Measurements from ENCODE around the gene CYP24A1.
"Not testable (repeated sequence)": the region's sequence is repeated elsewhere in the genome, so short reads cannot be mapped to it uniquely, and the experiment has no call there.

CYP24A1 gene

DNA sequence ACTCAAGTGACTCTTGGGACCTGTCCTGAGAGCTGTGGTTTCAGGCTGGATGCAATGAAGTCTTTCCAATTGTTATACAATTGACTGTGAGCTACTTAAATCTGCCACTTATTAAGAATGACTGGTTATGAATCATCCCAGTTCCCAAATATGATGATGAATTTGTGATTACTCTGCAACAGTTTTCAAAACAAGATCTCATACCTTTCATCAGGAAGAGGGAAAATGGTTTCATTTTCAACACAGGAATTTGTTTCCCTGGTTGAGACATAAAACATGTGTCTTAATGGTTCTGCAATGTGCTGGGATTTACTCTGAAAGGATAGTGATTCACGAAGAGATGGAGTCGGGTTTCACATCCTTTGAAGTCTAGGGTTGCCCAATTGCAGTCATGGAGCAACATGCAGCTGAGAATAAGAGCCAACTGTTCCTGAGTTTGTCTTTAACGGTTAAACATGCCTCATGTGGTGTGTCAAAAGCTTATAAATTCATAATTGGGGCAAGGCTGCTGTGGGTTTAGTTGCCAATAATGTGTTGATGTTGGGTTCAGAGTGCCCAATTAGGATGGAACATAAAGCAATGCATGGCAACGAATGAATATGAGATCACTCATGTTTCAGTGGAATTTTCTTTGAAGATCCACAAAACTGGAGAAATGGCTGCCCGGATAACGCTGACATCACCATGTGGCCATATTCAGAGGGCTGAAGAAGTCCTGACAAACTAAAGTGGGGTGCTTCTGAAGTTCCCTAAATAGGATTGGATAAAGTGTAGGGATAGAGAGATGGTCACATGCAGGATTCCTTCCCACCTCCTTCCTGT, 41.0 kb downstream of the CYP24A1 start:
- TF ChIP-seq, protein P1, sequence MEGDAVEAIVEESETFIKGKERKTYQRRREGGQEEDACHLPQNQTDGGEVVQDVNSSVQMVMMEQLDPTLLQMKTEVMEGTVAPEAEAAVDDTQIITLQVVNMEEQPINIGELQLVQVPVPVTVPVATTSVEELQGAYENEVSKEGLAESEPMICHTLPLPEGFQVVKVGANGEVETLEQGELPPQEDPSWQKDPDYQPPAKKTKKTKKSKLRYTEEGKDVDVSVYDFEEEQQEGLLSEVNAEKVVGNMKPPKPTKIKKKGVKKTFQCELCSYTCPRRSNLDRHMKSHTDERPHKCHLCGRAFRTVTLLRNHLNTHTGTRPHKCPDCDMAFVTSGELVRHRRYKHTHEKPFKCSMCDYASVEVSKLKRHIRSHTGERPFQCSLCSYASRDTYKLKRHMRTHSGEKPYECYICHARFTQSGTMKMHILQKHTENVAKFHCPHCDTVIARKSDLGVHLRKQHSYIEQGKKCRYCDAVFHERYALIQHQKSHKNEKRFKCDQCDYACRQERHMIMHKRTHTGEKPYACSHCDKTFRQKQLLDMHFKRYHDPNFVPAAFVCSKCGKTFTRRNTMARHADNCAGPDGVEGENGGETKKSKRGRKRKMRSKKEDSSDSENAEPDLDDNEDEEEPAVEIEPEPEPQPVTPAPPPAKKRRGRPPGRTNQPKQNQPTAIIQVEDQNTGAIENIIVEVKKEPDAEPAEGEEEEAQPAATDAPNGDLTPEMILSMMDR (IDR thresholded peaks at IDR 0.05; ENCODE audit: low read depth, low read length), result no peak
- Histone ChIP-seq H3K36me3 (no peaks in the 10 kb centered on the region), H3K4me1 (no peaks in the 10 kb centered on the region), H3K4me3 (ENCODE audit: low read depth, low read length) (no peak overlapping the region), H3K9me3 (no peaks in the 10 kb centered on the region), H3K27me3 (peaks cover 5% of the 10 kb centered on the region; the same call in 1 of the 2 replicates)
- DNase-seq, result no peak

DNA sequence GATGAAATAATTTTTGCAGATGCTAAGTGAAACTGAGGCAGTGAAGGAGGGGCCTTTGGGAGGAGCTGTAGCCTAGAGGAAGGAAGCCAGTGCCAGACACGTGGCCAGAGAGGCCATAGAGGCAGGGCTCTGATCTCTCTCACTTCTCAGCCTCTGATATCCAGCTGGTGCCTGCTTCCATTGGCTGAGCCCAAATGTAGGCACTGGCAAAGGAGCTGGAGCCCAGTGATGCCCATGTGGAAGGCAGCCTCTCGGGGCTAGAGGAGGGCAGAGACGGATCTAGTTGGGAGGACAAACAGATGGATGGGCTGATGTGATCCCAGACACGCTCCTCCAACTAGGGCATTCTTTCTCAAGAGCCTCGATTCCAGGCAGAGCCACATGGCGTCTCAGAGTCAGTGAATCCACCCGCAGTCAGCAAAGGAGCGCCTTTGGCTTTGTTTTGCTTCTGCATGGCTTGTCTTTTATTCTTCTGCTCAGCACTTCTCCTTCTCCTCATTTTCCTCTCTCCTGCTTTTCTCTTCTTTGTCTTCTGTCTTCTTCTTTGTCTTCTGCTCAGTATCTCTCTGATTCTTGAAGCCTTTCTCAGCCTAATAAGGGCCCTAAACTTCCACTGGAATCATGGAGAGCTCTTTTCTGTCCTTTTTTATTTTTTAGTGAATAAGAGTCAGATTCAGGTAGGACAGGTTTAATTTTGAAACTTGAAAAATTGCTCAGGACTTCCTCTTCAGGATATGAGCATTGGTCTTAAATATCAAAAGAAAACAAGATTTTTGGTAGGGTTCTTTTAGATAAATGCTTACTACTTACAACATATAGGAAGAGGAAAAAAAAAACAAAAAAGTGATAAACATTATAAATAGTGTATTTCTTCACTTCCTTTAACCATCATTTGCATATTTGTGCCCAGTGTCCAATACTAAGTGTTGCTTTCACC, 41.8 kb downstream of the CYP24A1 start:
- H3K9me3 ChIP-seq, result no peaks in the 10 kb centered on the region
- H3K36me3 ChIP-seq, result no peaks in the 10 kb centered on the region
- TF ChIP-seq, protein P1 (IDR thresholded peaks at IDR 0.05; ENCODE audit: low read depth, low read length), result no peak
- no peak for DNase-seq
- no peaks in the 10 kb centered on the region for H3K4me1 ChIP-seq
- no peak overlapping the region for H3K4me3 ChIP-seq (ENCODE audit: low read depth, low read length)
- H3K27me3 ChIP-seq, result peaks cover 3% of the 10 kb centered on the region; the same call in 1 of the 2 replicates

DNA sequence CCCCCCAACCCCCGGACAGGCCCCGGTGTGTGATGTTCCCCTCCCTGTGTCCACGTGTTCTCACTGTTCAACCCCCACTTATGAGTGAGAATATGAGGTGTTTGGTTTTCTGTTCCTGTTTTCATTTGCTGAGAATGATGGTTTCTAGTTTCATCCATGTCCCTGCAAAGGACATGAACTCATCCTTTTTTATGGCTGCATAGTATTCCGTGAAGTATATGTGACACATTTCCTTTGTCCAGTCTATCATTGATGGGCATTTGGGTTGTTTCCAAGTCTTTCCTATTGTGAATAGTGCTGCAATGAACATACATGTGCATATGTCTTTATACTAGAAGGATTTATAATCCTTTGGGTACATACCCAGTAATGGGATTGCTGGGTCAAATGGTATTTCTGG, 42.7 kb downstream of the CYP24A1 start:
- not testable (repeated sequence) for H3K36me3 ChIP-seq; H3K9me3 ChIP-seq; DNase-seq; H3K4me3 ChIP-seq (ENCODE audit: low read depth, low read length); H3K4me1 ChIP-seq; H3K27me3 ChIP-seq

DNA sequence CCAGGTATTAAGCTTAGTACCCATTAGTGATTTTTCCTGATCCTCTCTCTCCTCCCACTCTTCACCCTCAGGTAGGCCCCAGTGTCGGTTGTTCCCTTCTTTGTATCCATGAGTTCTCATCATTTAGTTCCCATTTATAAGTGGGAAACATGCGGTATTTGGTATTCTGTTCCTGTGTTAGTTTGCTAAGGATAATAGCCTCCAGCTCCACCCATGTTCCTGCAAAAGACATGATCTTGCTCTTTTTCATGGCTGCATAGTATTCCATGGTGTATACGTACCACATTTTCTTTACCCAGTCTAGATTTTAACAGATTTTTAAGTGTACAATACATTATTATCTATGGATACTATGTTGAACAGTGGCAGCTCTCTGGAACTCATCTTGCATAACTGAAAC, 44.4 kb downstream of the CYP24A1 start:
- H3K9me3 ChIP-seq, result no peaks in the 10 kb centered on the region
- DNase-seq, result no peak
- H3K27me3 ChIP-seq, result no peaks in the 10 kb centered on the region
- H3K4me3 ChIP-seq (ENCODE audit: low read depth, low read length), result no peak overlapping the region
- H3K36me3 ChIP-seq, result no peaks in the 10 kb centered on the region
- TF ChIP-seq, protein P1 (IDR thresholded peaks at IDR 0.05; ENCODE audit: low read depth, low read length), result no peak
- H3K4me1 ChIP-seq, result no peaks in the 10 kb centered on the region

DNA sequence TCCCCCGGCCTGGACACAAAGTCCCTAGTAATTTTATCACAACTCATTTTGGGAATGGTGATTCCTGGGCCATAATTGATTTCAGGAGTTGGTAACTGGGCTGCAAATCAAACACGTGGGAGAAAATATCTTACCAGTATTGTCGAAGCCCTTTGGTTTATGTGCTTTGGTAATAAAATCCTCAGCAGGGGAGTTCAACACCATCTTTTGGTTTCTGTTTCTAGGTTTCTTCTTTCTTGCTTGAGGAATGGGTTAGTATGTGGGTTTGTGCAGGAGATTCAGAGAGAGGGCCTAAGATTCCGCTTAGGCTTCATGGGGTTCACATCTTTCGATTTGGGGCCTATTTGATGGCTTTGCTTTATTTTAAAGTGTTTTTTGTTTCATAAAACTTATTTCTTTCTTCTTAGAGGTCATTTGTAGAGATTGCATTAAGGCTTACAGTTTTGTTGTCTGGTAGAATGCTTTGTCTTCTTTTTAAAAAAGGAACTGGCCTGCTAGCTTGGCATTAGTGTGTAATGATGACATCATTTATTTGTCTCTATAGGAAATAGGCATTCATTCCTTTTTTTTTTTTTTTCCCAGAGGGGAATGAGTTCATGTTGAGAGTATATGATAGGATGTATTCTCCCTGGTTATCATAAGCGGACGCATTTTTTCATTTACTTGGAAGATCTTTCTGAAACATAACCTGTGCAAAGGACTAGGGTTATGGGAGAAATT, 45.8 kb downstream of the CYP24A1 start:
- Histone ChIP-seq H3K4me1 (no peaks in the 10 kb centered on the region), H3K27me3 (no peaks in the 10 kb centered on the region), H3K9me3 (no peaks in the 10 kb centered on the region), H3K4me3 (ENCODE audit: low read depth, low read length) (no peak overlapping the region), H3K36me3 (no peaks in the 10 kb centered on the region)
- DNase-seq, result no peak
- TF ChIP-seq, protein P1 (IDR thresholded peaks at IDR 0.05; ENCODE audit: low read depth, low read length), result no peak

Data from BE2C (cell line).